ENCODE measurements around the gene F12.

- no peak for TF ChIP-seq CTCF (IDR thresholded peaks at IDR 0.05 in 8 of 11, conservative IDR thresholded peaks at IDR 0.05 in 3 of 11)
- no peak for TF ChIP-seq POLR2A (IDR thresholded peaks at IDR 0.05)
Measured at GRCh38 chr5:177380805-177381126, 28.6 kb downstream of the F12 start.
